Measurements from ENCODE around the gene HIVEP2.

The HIVEP2 gene

DNA sequence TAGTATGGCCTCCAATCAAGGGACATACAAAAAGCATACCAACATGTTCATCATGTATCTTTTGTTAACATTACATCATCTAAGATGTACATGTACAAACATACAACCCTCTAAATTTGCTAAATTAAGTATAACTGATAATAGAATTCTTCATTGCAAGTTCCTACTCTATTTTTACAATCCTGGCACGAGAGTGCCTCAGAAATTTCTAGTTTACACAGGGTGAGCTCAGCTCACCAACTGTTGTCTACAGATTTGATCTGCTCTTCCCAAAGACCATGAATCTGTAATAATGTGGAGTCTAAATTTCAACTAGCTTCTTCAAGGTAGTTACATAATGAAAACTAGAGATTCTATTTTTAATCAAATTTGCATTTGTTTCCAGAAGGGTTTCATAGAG, 179.7 kb downstream of the HIVEP2 start:
- no peak for DNase-seq

DNA sequence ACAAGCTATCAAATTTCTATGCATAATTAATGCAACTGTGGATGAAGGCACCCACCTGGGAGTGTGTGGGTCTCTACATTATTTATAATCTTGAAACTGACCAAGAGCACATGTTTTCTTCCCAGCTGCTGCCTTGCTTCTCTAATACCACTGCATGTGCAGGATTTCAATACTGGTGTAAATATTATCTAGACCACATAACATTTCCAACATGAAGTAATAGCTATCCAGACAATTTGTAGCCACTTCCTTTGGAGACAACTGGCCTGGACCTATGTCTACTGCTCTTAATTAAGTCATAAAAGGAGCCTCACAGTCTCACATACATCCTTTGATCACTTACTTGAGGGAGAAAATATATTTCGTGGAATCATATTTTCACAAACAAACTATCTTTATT, 180.7 kb downstream of the HIVEP2 start:
- DNase-seq, result no peak

GRCh38 chr6:142763205-142763604, 181.8 kb downstream of the HIVEP2 start:
- DNase-seq, result no peak

- no peak for DNase-seq
These were observed 183.2 kb downstream of the HIVEP2 start for GRCh38 chr6:142761756-142762155.

- no peak for DNase-seq
These were observed 184.8 kb downstream of the HIVEP2 start for GRCh38 chr6:142760152-142760551.

- no peak for DNase-seq
These were observed 186.3 kb downstream of the HIVEP2 start for GRCh38 chr6:142758629-142759025.

GRCh38 chr6:142757852-142758628, 186.9 kb downstream of the HIVEP2 start:
- no peak for DNase-seq

- no peak for DNase-seq
These were observed 188.8 kb downstream of the HIVEP2 start for GRCh38 chr6:142756215-142756630.

DNA sequence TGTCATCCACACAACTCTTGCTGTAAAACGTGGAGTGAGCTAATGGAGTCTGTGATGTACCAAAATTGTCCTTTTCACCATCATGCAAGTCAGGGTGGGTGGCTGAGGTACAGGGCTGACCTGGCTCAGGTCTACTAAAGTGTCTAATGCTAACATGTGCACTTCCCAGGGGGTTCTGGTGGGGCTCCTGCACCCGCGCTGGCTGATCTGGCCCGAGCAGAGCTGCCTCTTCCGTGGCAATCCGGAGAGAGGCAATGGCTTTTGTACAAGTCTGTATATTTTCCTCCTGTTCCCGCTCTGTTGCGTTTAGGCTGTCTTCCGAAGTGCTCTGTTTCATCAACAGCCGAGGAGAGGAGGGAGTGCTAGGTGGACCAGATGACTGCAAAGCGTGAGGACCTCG, 191.8 kb downstream of the HIVEP2 start:
- no peak for DNase-seq

DNA sequence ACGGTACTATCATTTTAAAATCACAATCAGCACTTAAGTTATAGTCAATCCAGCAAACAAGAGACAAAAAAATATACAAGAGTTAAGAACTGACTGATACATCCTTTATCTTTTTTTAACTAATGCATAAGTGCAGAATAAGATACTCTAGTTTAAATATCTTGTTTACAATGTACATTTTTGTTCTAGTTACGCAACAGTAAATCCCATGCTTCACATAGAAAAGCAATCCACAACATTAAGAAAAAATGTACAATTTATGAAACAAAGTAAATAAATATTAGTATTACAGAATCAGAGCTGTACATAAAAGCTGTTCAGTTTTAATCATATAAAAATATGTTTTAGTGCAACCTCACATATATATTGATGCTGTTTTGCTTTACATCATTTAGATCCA, 192.6 kb downstream of the HIVEP2 start:
- no peak for DNase-seq

GRCh38 chr6:142751452-142751851, 193.5 kb downstream of the HIVEP2 start:
- no peak for DNase-seq

GRCh38 chr6:142750998-142751397, 194.0 kb downstream of the HIVEP2 start:
- DNase-seq, result no peak

DNA sequence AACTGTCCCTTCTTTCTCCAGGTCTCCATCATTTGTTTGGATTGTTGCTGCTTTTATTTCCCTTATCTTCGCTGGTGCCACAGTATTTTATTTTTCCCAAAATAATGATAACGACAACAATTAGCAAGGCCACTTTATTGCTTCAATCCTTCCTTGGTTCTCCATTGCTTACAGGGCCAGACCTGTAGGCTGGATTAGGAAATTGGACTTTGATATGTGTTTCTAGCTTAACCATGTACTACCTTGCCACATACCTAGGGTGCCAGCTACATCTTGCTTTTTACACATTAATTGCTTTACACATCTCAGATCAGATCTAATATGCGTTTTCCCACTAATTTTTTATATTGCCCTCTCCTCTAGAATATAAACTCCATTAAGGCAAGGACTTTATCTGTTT, 195.4 kb downstream of the HIVEP2 start:
- no peak for DNase-seq

DNA sequence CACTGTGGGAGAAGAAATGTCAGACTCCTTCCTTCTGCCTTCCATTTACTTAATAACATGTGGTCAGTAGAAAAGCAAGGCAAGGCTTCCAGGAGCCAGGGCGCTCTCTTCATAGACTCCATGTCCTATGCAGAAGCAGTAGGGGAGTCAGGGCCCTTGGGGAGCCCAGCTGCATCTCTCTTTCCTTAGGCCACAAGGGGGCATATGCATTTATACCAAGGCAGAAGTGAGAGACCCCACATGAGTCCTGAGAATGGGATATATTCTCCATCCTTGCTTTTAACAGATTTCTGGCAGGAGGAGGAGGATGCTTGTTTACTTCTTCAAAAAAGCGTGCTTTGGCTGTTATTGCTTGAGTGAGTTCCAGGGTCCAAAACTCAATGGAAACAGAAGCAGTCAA, 198.5 kb downstream of the HIVEP2 start:
- no peak for DNase-seq

DNA sequence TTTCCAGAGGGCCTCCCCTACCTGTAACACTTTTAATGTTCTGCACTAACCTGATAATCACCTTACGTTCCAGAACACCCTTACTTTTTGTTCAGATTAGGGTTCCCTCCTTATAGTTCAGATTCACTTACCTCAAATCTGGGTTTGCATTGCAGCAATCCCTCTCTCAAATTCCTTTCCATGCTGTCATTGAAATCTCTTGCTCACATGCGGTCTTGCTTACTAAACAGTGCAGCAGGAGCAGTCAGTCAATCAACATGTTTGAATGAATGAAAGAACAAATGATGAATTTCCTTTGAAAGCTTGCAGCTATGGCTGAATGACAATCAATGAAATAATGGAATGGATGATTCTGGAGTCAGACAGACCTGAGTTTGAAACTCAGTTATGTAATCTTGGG, 200.1 kb downstream of the HIVEP2 start:
- DNase-seq, result no peak

DNA sequence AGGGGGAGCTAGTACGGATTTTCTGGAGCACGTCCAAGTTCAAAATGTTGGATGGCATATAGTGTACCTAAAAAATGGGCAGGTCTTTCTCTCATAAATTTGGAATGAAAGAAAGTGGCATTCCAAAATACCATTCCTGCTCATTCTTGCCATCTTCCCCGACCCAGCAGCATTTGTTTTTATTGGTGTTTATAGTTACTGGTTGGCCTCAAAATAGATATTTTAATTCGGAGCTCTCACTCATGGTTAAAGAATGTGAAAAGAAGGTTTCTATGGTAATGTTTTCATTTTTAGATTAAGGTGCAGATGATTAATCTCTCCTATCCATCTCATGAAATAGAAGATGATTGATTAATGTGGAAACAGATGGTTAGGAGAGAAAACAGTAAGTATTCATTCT, 204.5 kb downstream of the HIVEP2 start:
- DNase-seq, result no peak

GRCh38 chr6:142738731-142739130, 206.2 kb downstream of the HIVEP2 start:
- no peak for DNase-seq

DNA sequence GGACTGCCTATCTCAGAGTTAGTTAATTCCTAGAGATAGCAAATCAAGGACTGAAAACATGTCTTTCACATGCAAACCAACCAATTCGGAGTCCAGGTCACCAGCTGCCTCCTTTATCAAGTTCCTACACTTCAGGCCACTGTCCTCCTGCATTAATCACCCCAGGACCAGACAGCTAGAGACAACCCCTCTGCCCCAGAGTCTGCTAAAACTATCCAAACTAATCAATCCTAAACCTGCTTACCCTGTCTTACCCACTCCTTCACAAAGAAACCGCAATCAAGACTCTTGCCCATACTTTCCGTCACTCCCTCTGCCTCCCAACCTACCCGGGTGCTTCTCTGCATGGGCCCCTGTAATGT, 207.0 kb downstream of the HIVEP2 start:
- DNase-seq, result no peak

DNA sequence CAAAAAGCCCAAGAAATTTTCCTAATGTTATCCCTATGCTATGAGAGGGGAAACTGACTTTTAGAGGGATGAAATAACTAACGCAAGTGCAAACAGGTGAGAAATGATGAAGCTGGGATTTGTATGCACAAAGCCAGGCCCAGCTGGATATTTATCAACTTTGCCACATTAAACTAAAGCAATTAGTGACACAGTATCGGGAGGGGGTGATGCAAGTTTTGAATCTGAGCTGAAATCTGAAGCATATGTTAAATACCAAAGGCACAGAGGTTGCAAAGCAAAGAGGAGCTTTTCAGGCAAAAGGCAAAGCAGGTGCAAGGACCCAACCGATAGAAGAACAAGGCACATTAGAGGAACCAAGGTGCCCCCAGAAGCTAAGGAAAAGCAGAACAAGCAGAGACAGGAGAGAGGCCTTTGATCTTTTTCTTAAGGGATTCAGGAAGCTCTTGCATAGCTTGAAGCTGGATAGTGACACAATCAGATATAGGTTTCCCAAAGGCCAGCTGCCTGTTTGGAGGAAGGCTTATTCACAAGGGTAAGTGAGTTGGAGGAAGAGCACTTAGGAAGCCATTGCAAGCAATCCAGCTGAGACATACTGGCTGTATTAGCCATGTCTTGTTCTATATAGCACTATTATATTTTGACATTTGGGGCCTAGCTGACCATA, 207.5 kb downstream of the HIVEP2 start:
- DNase-seq, result no peak

- DNase-seq, result peak; percentile 56
These were observed 209.8 kb downstream of the HIVEP2 start for GRCh38 chr6:142735204-142735603.

DNA sequence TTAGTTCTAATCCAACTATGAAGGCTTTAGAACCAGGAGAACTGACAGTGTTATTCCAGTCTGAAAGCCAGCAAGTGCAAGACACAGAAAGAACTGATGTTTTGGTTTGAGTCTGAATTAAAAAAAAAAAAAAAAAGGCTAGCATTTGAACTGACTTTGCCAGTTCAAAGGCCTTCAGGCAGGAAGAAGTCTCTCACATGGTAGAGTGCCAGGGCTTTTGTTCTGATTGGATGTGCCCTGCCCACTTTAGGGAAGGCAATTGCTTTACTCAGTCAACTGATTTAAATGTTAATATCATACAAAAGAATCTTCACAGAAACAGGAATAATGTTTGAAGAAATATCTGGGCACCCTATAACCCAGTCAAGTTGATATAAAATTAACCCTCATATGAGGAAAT, 212.2 kb downstream of the HIVEP2 start:
- DNase-seq, result no peak

DNA sequence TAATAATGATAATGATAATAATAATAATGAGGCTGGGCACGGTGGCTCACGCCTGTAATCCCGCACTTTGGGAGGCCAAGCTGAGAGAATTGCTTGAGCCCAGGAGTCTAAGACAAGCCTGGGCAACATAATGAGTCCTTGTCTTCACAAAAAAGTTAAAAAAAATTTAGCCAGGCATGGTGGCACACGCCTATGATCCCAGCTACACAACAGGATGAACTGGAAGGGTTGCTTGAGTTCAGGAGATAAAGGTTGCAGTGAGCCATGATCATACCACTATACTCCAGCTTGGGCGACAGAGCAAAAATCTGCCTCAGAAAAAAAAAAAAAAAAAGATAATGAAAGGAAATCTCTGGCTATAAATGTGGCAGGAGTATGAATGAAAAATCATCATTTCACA, 213.4 kb downstream of the HIVEP2 start:
- no peak for DNase-seq

DNA sequence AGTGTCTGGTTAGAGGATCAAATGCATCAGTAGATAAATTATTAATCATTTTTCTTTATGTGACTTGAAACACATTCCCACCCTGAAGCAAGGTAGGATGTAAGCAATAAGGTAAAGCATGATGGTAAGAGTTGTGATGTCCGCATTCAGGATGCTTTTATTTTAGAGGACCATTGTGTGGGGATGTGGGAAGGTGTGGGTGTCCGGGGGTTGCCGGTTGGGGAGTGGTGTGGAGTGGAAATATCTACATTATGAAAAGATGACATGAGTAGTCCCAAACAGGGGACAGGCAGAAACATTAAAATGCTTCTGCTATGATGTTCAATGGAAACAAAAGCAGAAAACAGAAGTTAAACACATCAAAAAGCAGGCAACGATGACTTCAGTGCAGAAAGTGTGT, 215.4 kb downstream of the HIVEP2 start:
- DNase-seq, result no peak

DNA sequence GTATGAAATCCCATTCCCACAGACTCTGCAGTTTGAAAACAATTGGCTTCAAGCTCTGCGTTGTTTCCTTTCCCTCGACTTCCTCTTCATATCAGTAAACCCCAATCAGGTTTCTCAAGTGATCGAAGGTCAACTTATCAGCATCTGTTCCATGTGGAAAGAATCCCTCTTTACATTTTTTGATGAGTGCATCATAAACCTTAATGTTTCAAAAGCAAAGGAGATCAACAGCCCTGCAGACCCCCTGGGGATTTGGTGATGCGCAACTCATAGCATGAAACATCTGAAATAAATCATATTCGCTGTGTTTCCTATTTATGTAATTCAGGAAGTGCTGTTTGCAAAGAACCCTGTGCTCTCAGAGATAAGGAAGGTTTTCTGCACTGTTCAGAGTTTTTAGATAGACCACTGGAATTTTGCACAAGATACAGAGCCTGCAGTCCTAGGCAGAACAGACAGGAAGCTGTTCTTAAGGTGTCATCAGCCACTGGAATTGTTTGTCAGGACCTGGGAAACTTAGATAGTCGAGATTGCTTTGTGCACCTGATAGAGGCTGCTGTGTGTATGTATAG, 216.0 kb downstream of the HIVEP2 start:
- no peak for DNase-seq

GRCh38 chr6:142728364-142728763, 216.6 kb downstream of the HIVEP2 start:
- DNase-seq, result peak; percentile 59
